Measurements from ENCODE around the gene YLPM1.
A peak's percentile ranks its signal among the peaks of the same experiment; 100 is the strongest.

Gene YLPM1

DNA sequence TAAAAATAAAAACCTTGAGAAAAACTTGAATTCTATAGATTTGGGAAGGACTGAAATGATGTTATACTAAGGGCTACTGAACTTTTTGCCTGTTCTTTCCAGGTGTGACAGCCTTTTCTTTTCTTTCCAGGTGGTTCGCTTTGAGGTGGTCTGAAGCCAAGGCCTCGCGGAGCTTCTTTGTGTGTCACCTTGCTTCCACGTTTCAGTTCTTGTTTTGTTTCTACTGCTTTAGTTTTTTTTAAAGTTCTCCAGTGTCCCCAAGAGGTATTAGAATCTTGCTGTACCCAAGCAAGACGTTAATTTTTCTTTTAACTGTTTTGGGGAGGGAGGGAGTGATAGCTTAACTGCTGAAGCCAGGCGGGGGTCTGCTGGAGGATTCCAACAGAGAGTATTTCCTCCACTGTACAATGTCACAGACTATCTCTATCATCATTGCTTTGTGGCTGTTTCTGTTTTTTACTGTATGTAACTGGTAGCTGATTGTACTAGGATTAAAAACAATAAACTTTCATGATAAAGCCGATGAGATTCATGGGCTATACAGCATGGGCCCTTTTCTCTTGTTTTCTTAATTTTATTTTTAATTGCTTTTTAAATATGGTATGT lies 72.6 kb downstream of the YLPM1 start:
- TF ChIP-seq, protein P1, sequence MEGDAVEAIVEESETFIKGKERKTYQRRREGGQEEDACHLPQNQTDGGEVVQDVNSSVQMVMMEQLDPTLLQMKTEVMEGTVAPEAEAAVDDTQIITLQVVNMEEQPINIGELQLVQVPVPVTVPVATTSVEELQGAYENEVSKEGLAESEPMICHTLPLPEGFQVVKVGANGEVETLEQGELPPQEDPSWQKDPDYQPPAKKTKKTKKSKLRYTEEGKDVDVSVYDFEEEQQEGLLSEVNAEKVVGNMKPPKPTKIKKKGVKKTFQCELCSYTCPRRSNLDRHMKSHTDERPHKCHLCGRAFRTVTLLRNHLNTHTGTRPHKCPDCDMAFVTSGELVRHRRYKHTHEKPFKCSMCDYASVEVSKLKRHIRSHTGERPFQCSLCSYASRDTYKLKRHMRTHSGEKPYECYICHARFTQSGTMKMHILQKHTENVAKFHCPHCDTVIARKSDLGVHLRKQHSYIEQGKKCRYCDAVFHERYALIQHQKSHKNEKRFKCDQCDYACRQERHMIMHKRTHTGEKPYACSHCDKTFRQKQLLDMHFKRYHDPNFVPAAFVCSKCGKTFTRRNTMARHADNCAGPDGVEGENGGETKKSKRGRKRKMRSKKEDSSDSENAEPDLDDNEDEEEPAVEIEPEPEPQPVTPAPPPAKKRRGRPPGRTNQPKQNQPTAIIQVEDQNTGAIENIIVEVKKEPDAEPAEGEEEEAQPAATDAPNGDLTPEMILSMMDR (IDR thresholded peaks at IDR 0.05; ENCODE audit: low read depth, low read length, missing control alignments), result no peak
- H3K4me3 ChIP-seq (replicated peaks; ENCODE audit: low read depth, low read length), result no peak overlapping the region
- DNase-seq (ENCODE audit: extremely low read depth, low read depth), result no peak

GRCh38 chr14:74836251-74836960 lies 73.3 kb downstream of the YLPM1 start:
- H3K4me3 ChIP-seq (replicated peaks; ENCODE audit: low read depth, low read length), result no peak overlapping the region
- TF ChIP-seq, protein P1 (IDR thresholded peaks at IDR 0.05; ENCODE audit: low read depth, low read length, missing control alignments), result no peak
- no peak for DNase-seq (ENCODE audit: extremely low read depth, low read depth)

DNA sequence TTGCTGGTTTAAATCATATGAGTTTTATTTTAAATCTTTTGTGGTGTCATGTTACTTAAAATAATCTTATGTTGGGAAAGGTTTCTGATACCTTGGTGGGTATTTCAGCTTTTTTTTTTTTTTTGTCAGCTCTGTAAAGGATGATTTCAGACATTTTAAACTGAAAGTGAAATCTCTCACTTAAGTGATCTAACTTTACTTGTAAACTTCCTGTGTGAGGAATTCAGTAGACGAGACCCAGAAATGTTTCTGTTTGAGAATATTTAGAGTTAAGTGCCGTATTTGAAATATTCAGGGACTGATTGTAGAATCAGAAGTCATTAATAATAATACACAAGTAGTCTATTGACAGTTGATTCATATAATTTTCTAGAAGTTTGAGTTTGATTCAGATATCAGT lies 75.0 kb downstream of the YLPM1 start:
- no peak for DNase-seq (ENCODE audit: extremely low read depth, low read depth)
- H3K4me3 ChIP-seq (replicated peaks; ENCODE audit: low read depth, low read length), result no peak overlapping the region
- TF ChIP-seq, protein P1 (IDR thresholded peaks at IDR 0.05; ENCODE audit: low read depth, low read length, missing control alignments), result no peak

GRCh38 chr14:74840603-74841030 lies 77.5 kb downstream of the YLPM1 start:
- no peak overlapping the region for H3K4me3 ChIP-seq (replicated peaks; ENCODE audit: low read depth, low read length)
- TF ChIP-seq, protein P1 (IDR thresholded peaks at IDR 0.05; ENCODE audit: low read depth, low read length, missing control alignments), result no peak
- no peak for DNase-seq (ENCODE audit: extremely low read depth, low read depth)

DNA sequence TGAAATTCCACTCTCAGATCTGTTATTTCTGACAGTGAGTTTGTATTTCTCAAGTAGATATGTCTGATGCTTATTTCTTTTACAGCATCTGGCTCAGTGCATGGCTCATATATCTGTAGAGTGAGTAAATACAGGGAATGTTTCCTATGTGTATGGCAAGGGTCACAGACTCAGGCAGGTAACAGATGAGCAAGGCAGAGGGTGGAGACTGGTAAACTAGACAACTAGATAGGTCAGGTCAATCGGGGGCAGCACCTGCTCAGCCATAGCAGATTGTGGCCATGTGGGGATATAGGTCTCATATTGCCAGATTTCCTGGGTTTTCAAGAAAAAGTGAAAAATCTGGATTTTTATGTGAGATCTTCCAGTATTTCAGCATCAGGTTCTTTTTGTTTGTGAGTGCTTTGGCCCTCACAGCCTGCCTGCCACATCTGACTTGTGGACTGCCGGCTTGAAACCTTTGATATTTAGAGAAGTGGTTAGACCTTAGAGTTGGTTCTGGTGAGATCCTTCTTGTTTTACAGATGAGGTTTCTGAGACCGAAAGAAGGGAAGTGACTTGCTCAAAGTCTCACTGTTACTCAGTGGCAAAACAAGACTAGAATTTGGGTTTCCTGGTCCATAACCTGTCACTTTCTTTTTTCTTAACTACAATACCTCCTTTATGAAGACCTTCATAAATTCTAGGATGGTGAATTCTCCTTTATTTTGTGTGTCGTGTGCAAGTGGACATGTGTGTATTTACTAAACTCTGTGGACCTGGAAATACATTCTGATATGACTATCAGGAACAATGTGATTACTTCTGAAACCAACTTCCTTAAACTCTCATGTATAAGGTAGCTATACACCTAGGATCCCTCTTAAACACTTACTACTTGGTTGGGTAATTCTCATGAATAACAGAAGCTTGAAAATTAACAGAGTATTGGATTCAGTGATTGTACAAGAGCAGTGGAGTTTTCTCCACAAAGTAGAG lies 78.4 kb downstream of the YLPM1 start:
- no peak overlapping the region for H3K4me3 ChIP-seq (replicated peaks; ENCODE audit: low read depth, low read length)
- TF ChIP-seq, protein P1 (IDR thresholded peaks at IDR 0.05; ENCODE audit: low read depth, low read length, missing control alignments), result no peak
- no peak for DNase-seq (ENCODE audit: extremely low read depth, low read depth)

DNA sequence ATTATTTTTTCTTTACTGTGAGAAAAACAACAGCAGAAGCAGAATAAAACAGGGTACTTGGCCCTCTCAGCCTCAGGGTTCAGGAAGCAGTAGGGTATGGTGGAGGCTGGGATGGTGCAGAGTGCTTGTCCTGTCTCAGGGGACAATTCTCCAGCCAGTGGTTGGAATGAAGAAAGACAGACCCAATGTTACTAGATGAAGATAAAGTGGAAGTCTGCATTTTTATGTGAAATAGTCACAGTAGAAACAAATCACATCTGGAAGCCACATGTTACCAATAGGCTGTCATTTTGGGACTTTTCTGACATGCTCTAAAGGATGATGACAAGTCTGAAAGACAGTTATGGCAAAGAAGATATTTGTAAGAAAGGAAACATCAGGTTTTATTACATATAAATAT lies 80.5 kb downstream of the YLPM1 start:
- no peak overlapping the region for H3K4me3 ChIP-seq (replicated peaks; ENCODE audit: low read depth, low read length)
- peak; percentile 83 for DNase-seq (ENCODE audit: extremely low read depth, low read depth)
- TF ChIP-seq, protein P1 (IDR thresholded peaks at IDR 0.05; ENCODE audit: low read depth, low read length, missing control alignments), result peak; percentile 19

All from HFF-Myc (cell line).